HepG2 (cell line): ENCODE measurements around the gene RERE. TPM values are rescaled to one million over a fixed set of nuclear protein-coding genes. Genes with fewer than 3 reads are reported as not detected.

Source experiments
- ATAC-seq: fragments of 200-7000 bp; cut with Tn5 transposase; 3 replicates; pipeline ENCODE4 v1.9.1; 2020; ENCODE audit warnings: mild to moderate bottlenecking, moderate library complexity
- BruUV-seq: library from RNA; stranded (reverse); fragments of 400-500 nt; replicated peaks from 2 replicates; lab custom pipeline; 2021; lab: Mats Ljungman, UMichigan
- CTCF ChIA-PET: fragments of 300-600 bp; formaldehyde crosslinking; extraction: SDS; loops from one replicate; lab custom pipeline; 2021; ENCODE audit warnings: low total read pairs, inconsistent platforms, low intra/inter-chr PET ratio; lab: Yijun Ruan, JAX
- POLR2A ChIA-PET: fragments of 350-600 bp; sonication (Branson Sonifier 250); formaldehyde crosslinking; loops from one replicate; lab custom pipeline; 2020; ENCODE audit warnings: antibody characterized with exemption, inconsistent platforms; lab: Yijun Ruan, JAX
- DNase-seq: peaks from one replicate; pipeline ENCODE4 v3.0.0-alpha.2; 2015; ENCODE audit warnings: low spot score
- FAIRE-seq: peaks from 3 replicates; lab custom pipeline; 2011; peaks lifted over from hg19 to GRCh38; lab: Jason Lieb, UNC
- H2AFZ ChIP-seq: one replicate; pipeline ENCODE4 v1.6.1; 2011; ENCODE audit warnings: low read length, inconsistent platforms
- H3K27ac ChIP-seq: fragments of 300-600 bp; 3 replicates; pipeline ENCODE4 v1.8.0; 2011; ENCODE audit warnings: mixed run types, mild to moderate bottlenecking, mixed read lengths, low read length, inconsistent platforms; ENCODE audit not compliant: insufficient read depth; ENCODE audit errors: extremely low read length
- H3K27me3 ChIP-seq, 2 experiments: fragments of 200-600 bp in 1 of 2; 2 replicates in 1 of 2; 3 replicates in 1 of 2; pipeline versions ENCODE4 v1.6.0 to v1.8.0; 2011; ENCODE audit warnings: low read length in 2 of 2, mild to moderate bottlenecking in 2 of 2, moderate library complexity in 2 of 2, inconsistent platforms in 1 of 2; ENCODE audit not compliant: insufficient read depth in 2 of 2, control insufficient read depth in 1 of 2
- H3K36me3 ChIP-seq, 2 experiments: fragments of 200-600 bp in 1 of 2; replicated peaks in 1 of 2; 2 replicates in 1 of 2; 3 replicates in 1 of 2; pipeline versions ENCODE4 v1.5.1 to v1.8.0; 2011; ENCODE audit warnings: low read length in 2 of 2, inconsistent platforms in 1 of 2; ENCODE audit not compliant: insufficient read depth in 2 of 2, control insufficient read depth in 1 of 2
- H3K4me1 ChIP-seq: 2 replicates; pipeline ENCODE4 v1.5.1; 2012; ENCODE audit warnings: low read length, inconsistent platforms; ENCODE audit not compliant: insufficient read depth
- H3K4me2 ChIP-seq: 2 replicates; pipeline ENCODE4 v1.6.0; 2011; ENCODE audit warnings: low read depth, low read length, inconsistent platforms
- H3K4me3 ChIP-seq, 3 experiments: fragments of 200-600 bp in 1 of 3; sonication (generic), shearing (Covaris generic) in 1 of 3; replicated peaks in 1 of 3; 2 replicates each; pipeline ENCODE4 v1.5.1; 2011 to 2016; ENCODE audit warnings: low read length in 3 of 3, inconsistent platforms in 2 of 3, low read depth in 2 of 3, mild to moderate bottlenecking in 2 of 3, control low read depth in 1 of 3, mixed read lengths in 1 of 3; ENCODE audit not compliant: insufficient read depth in 1 of 3
- H3K79me2 ChIP-seq: one replicate; pipeline ENCODE4 v1.6.1; 2011; ENCODE audit warnings: low read length, inconsistent platforms; ENCODE audit not compliant: insufficient read depth
- H3K9ac ChIP-seq: 2 replicates; pipeline ENCODE4 v1.6.0; 2011; ENCODE audit warnings: mild to moderate bottlenecking, low read depth, low read length, inconsistent platforms; ENCODE audit not compliant: insufficient read depth
- H3K9me3 ChIP-seq: 2 replicates; pipeline ENCODE4 v1.5.1; 2012; ENCODE audit warnings: mild to moderate bottlenecking, low read length
- H4K20me1 ChIP-seq: 2 replicates; pipeline ENCODE4 v1.6.0; 2011; ENCODE audit warnings: inconsistent platforms, mild to moderate bottlenecking, low read length, moderate library complexity; ENCODE audit not compliant: insufficient read depth
- FOXO1 ChIP-seq: sonication (generic); formaldehyde crosslinking; IDR thresholded peaks from 2 replicates; pipeline ENCODE4 v1.4.0; 2020; ENCODE audit warnings: missing genetic modification reagents
- GATAD2A ChIP-seq: IDR thresholded peaks from 2 replicates; pipeline ENCODE4 v1.6.1; 2016
- KDM5A ChIP-seq: fragments of 200-600 bp; sonication (generic); IDR thresholded peaks from 2 replicates; pipeline ENCODE4 v1.7.0; 2018; ENCODE audit warnings: antibody characterized with exemption, mild to moderate bottlenecking, low read length, borderline replicate concordance
- NONO ChIP-seq, 2 experiments: fragments of 450-650 bp in 1 of 2; sonication (generic) in 1 of 2; formaldehyde crosslinking in 1 of 2; IDR thresholded peaks in 1 of 2; conservative IDR thresholded peaks in 1 of 2; 2 replicates each; pipeline versions ENCODE4 v1.6.1 to v1.8.0; 2017 to 2022; ENCODE audit warnings: mild to moderate bottlenecking in 1 of 2, missing genetic modification reagents in 1 of 2, moderate library complexity in 1 of 2
- SKIL ChIP-seq: sonication (generic); formaldehyde crosslinking; IDR thresholded peaks from 2 replicates; pipeline ENCODE4 v1.8.0; 2022; ENCODE audit warnings: missing genetic modification reagents, mild to moderate bottlenecking, moderate library complexity, borderline replicate concordance
- SOX13 ChIP-seq, 3 experiments: fragments of 450-650 bp in 1 of 3; sonication (generic) in 1 of 3; formaldehyde crosslinking in 1 of 3; IDR thresholded peaks in 2 of 3; conservative IDR thresholded peaks in 1 of 3; 2 replicates each; pipeline versions ENCODE4 v1.5.0 to v1.6.1; 2016 to 2020; ENCODE audit warnings: antibody characterized with exemption in 1 of 3, mild to moderate bottlenecking in 1 of 3, missing compliant biosample characterization in 1 of 3, missing genetic modification reagents in 1 of 3, moderate library complexity in 1 of 3
- TEAD3 ChIP-seq: optimal IDR thresholded peaks from 2 replicates; pipeline ENCODE3; 2016; ENCODE audit warnings: borderline replicate concordance
- WGBS: methylation state at CpG from one replicate; pipeline ENCODE4 v1.1.6; 2017; ENCODE audit warnings: low lambda C conversion rate; 5-methylcytosine and 5-hydroxymethylcytosine counted together
- in situ Hi-C: cut with HindIII; loops from 2 replicates; pipeline ENCODE4 v1.10.0; 2017; ENCODE audit warnings: low pct_unique_long_range_greater_than_20kb; ENCODE audit not compliant: extremely low pct_ligation_motif_present
- intact Hi-C: fragments of 100-400 bp; cut with micrococcal nuclease; formaldehyde crosslinking; loops from one replicate; pipeline ENCODE4 v1.10.0; 2022; ENCODE audit not compliant: unreplicated experiment
- polyA plus RNA-seq, 8 experiments: library from polyadenylated mRNA; depleted of rRNA in 3 of 8; stranded (reverse) in 7 of 8; unstranded in 1 of 8; fragments of >200 nt; fragmentation: Illumina TruSeq in 4 of 8; extraction: Trizol in 4 of 8; gene quantifications; 2 replicates each; pipeline versions ENCODE4 v1.2.1 to v1.2.3, GENCODE V29; 2011 to 2016; ENCODE audit warnings: low read depth in 4 of 8, missing spikeins in 1 of 8, mixed read lengths in 1 of 8; ENCODE audit not compliant: insufficient read depth in 1 of 8
- total RNA-seq, 5 experiments: library from RNA; depleted of rRNA; stranded (reverse); fragments of >200 nt; fragmentation: Illumina TruSeq; extraction: Trizol; gene quantifications; 2 replicates each; pipeline ENCODE4 v1.2.3, GENCODE V29; 2016; ENCODE audit warnings: low read depth in 1 of 5
- TF ChIP-seq, protein P1 (sequence below): IDR thresholded peaks from 2 replicates; pipeline ENCODE4 v1.6.1; 2016; ENCODE audit warnings: low read depth
- TF ChIP-seq, protein P2 (sequence below): IDR thresholded peaks from 2 replicates; pipeline ENCODE4 v1.6.1; 2012; ENCODE audit warnings: low read depth, low read length, improper control_type of control experiment
- TF ChIP-seq, protein P3 (sequence below): sonication (generic); formaldehyde crosslinking; IDR thresholded peaks from 2 replicates; pipeline ENCODE4 v1.5.1; 2020; ENCODE audit warnings: mild to moderate bottlenecking, missing genetic modification reagents, moderate library complexity

RERE gene
- total and polyA plus RNA-seq, 2 of the 13 experiments (the other 11 are each of a cell fraction or from before 2014, with no cell fraction given), result 18.3 to 21.9 TPM

DNA sequence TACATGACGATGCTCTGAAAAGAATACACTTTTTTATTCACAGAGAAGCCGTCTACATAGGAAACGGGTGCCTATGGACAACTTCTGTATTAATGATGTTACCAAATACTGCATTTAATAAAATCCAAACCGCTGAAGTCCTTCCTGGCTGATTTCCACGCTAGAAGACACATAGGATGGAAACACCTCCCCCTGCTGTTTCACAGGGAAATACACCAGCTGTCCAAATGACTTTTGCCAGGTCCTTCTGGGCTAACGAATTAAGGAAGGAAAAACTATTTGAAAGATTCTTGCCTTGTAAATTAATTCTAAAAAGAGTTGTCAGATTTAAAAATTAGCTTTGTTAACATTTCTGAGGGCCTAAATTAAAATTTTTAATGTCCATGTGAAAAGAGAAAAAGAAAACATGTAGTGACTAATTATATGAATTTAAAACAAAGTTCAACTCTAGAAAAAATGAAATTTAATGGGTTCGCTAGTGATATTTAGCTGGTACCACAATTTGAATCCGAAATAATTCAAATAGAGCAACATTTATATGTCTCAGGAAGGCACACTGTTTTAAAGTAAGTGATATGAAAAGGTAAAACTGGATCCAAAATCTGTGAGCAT lies 146.0 kb downstream of the RERE start (continued):
- no peak for TF ChIP-seq SOX13 (IDR thresholded peaks at IDR 0.05)
- TF ChIP-seq SOX13 (CRISPR knock-in tag; conservative IDR thresholded peaks at IDR 0.05 in 1 of 2, IDR thresholded peaks at IDR 0.05 in 1 of 2), result 0 out of 4 replicates have a peak, but pooled peaks of 1 of the 2 experiments have one; percentile 9

GRCh38 chr1:8670371-8670818 lies 147.0 kb downstream of the RERE start:
- peaks cover 97% of the 10 kb centered on the region for H3K79me2 ChIP-seq
- no peaks in the 10 kb centered on the region for H3K27me3 ChIP-seq
- DNase-seq (peak; percentile 79), FAIRE-seq (no peak), ATAC-seq (peak; percentile 87)
- H4K20me1 ChIP-seq, result peaks cover 78% of the 10 kb centered on the region
- in situ Hi-C loops (no loop called here), intact Hi-C loops (loop anchor here (5.0 kb wide), 1 partner anchor 48 kb away; no protein-coding TSS in a partner anchor)
- H3K36me3 ChIP-seq, result no peaks in the 10 kb centered on the region
- peaks cover 100% of the 10 kb centered on the region for H3K4me1 ChIP-seq
- H3K4me2 ChIP-seq, result peak overlapping the region; percentile 41
- peak overlapping the region in 1 of 3 experiments; percentile 37; a peak in 1 of 6 replicates for H3K4me3 ChIP-seq
- no peaks in the 10 kb centered on the region for H3K9me3 ChIP-seq
- ChIA-PET CTCF (interaction anchor here (1.2 to 2.0 kb wide), 2 partner anchors 72 to 109 kb away, joined by 3 to 17 read pairs; no protein-coding TSS in a partner anchor), POLR2A (interaction anchor here (0.8 to 2.1 kb wide), 6 partner anchors 11 to 178 kb away, joined by 3 to 9 read pairs (median 4); no protein-coding TSS in a partner anchor)
- BruUV-seq, result no TSS peak
- no peak overlapping the region for H2AFZ ChIP-seq
- H3K9ac ChIP-seq, result peak overlapping the region; percentile 24; the same call in 1 of the 2 replicates
- H3K27ac ChIP-seq, result peak overlapping the region; percentile 63
- 10% methylated on average over 2 of the region's 2 CpGs for WGBS
- peak; percentile 34; the same call in 1 of the 2 replicates for TF ChIP-seq FOXO1 (CRISPR knock-in tag)
- TF ChIP-seq SKIL (CRISPR knock-in tag), result peak; percentile 64; the same call in 1 of the 2 replicates
- peak; percentile 71 for TF ChIP-seq TEAD3 (CRISPR knock-in tag)
- TF ChIP-seq, protein P1, sequence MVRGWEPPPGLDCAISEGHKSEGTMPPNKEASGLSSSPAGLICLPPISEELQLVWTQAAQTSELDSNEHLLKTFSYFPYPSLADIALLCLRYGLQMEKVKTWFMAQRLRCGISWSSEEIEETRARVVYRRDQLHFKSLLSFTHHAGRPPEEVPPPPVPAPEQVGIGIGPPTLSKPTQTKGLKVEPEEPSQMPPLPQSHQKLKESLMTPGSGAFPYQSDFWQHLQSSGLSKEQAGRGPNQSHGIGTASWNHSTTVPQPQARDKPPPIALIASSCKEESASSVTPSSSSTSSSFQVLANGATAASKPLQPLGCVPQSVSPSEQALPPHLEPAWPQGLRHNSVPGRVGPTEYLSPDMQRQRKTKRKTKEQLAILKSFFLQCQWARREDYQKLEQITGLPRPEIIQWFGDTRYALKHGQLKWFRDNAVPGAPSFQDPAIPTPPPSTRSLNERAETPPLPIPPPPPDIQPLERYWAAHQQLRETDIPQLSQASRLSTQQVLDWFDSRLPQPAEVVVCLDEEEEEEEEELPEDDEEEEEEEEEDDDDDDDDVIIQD (CRISPR knock-in tag), result peak; percentile 40; the same call in 1 of the 2 replicates
- peak; percentile 66 for TF ChIP-seq GATAD2A (CRISPR knock-in tag)
- TF ChIP-seq, protein P2, sequence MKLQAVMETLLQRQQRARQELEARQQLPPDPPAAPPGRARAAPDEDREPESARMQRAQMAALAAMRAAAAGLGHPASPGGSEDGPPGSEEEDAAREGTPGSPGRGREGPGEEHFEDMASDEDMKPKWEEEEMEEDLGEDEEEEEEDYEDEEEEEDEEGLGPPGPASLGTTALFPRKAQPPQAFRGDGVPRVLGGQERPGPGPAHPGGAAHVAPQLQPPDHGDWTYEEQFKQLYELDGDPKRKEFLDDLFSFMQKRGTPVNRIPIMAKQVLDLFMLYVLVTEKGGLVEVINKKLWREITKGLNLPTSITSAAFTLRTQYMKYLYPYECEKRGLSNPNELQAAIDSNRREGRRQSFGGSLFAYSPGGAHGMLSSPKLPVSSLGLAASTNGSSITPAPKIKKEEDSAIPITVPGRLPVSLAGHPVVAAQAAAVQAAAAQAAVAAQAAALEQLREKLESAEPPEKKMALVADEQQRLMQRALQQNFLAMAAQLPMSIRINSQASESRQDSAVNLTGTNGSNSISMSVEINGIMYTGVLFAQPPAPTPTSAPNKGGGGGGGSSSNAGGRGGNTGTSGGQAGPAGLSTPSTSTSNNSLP, result peak; percentile 77
- TF ChIP-seq, protein P3, sequence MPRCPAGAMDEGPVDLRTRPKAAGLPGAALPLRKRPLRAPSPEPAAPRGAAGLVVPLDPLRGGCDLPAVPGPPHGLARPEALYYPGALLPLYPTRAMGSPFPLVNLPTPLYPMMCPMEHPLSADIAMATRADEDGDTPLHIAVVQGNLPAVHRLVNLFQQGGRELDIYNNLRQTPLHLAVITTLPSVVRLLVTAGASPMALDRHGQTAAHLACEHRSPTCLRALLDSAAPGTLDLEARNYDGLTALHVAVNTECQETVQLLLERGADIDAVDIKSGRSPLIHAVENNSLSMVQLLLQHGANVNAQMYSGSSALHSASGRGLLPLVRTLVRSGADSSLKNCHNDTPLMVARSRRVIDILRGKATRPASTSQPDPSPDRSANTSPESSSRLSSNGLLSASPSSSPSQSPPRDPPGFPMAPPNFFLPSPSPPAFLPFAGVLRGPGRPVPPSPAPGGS, result no peak
- 0 out of 2 replicates have a peak, but pooled peaks have one; percentile 26 for TF ChIP-seq KDM5A
- no peak for TF ChIP-seq NONO (IDR thresholded peaks at IDR 0.05)
- TF ChIP-seq NONO (CRISPR knock-in tag; conservative IDR thresholded peaks at IDR 0.05), result peak; percentile 46; the same call in 1 of the 2 replicates
